Measurements from ENCODE around the gene NSD2.
A peak's percentile ranks its signal among the peaks of the same experiment; 100 is the strongest.

NSD2 gene

DNA sequence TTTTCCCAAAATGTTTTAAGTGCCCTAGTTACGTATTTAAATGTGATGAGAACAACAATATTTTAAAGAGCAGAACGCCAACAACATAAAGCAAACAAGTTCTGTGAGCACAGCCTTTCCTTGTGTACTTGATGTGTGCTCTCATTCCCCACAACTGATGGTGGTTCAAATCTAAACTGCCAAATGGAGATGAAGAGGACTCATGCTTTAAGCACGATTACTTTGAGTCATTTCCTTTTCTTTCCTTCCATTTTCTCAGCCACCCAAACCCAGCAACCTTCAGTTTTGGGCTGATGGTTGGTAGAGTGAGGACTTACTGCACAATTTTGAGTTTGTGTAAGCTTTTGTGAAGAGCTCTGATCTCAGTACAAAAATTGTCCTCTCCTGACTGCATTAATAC, 1.7 kb downstream of the NSD2 start:
- no peaks in the 10 kb centered on the region for H3K9me3 ChIP-seq (ENCODE audit: control insufficient read depth, insufficient read depth, low read depth, low read length)
- TF ChIP-seq, protein P1, sequence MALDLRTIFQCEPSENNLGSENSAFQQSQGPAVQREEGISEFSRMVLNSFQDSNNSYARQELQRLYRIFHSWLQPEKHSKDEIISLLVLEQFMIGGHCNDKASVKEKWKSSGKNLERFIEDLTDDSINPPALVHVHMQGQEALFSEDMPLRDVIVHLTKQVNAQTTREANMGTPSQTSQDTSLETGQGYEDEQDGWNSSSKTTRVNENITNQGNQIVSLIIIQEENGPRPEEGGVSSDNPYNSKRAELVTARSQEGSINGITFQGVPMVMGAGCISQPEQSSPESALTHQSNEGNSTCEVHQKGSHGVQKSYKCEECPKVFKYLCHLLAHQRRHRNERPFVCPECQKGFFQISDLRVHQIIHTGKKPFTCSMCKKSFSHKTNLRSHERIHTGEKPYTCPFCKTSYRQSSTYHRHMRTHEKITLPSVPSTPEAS (tag by site-specific recombination; IDR thresholded peaks at IDR 0.05): no peak
- no peak for TF ChIP-seq ZNF48 (tag by site-specific recombination; IDR thresholded peaks at IDR 0.05)
- no peak for TF ChIP-seq ZNF624 (tag by site-specific recombination; IDR thresholded peaks at IDR 0.05)
- no peak for TF ChIP-seq ZNF621 (tag by site-specific recombination; IDR thresholded peaks at IDR 0.05)
- TF ChIP-seq EGR2 (tag by site-specific recombination; IDR thresholded peaks at IDR 0.05; ENCODE audit: low read depth): no peak
- TF ChIP-seq ZNF138 (tag by site-specific recombination; IDR thresholded peaks at IDR 0.05; ENCODE audit: borderline replicate concordance): no peak
- TF ChIP-seq ZNF701 (tag by site-specific recombination; IDR thresholded peaks at IDR 0.05): no peak
- TF ChIP-seq KLF10 (tag by site-specific recombination; IDR thresholded peaks at IDR 0.05): no peak
- TF ChIP-seq ZFP41 (tag by site-specific recombination; IDR thresholded peaks at IDR 0.05; ENCODE audit: borderline replicate concordance): no peak
- no peak for TF ChIP-seq ZNF274 (IDR thresholded peaks at IDR 0.05; ENCODE audit: low read length)
- no peak for TF ChIP-seq ZNF274 (tag by site-specific recombination; IDR thresholded peaks at IDR 0.05; ENCODE audit: borderline replicate concordance)
- TF ChIP-seq ZNF549 (tag by site-specific recombination; IDR thresholded peaks at IDR 0.05): no peak
- TF ChIP-seq ZBTB7A (tag by site-specific recombination; IDR thresholded peaks at IDR 0.05; ENCODE audit: low read depth): no peak
- TF ChIP-seq ZBTB1 (tag by site-specific recombination; IDR thresholded peaks at IDR 0.05): no peak
- TF ChIP-seq, protein P2, sequence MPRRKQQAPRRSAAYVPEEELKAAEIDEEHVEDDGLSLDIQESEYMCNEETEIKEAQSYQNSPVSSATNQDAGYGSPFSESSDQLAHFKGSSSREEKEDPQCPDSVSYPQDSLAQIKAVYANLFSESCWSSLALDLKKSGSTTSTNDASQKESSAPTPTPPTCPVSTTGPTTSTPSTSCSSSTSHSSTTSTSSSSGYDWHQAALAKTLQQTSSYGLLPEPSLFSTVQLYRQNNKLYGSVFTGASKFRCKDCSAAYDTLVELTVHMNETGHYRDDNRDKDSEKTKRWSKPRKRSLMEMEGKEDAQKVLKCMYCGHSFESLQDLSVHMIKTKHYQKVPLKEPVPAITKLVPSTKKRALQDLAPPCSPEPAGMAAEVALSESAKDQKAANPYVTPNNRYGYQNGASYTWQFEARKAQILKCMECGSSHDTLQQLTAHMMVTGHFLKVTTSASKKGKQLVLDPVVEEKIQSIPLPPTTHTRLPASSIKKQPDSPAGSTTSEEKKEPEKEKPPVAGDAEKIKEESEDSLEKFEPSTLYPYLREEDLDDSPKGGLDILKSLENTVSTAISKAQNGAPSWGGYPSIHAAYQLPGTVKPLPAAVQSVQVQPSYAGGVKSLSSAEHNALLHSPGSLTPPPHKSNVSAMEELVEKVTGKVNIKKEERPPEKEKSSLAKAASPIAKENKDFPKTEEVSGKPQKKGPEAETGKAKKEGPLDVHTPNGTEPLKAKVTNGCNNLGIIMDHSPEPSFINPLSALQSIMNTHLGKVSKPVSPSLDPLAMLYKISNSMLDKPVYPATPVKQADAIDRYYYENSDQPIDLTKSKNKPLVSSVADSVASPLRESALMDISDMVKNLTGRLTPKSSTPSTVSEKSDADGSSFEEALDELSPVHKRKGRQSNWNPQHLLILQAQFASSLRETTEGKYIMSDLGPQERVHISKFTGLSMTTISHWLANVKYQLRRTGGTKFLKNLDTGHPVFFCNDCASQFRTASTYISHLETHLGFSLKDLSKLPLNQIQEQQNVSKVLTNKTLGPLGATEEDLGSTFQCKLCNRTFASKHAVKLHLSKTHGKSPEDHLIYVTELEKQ (tag by site-specific recombination; IDR thresholded peaks at IDR 0.05; ENCODE audit: borderline replicate concordance): no peak
- no peak for TF ChIP-seq ZNF664 (tag by site-specific recombination; IDR thresholded peaks at IDR 0.05)
- TF ChIP-seq ZNF560 (tag by site-specific recombination; IDR thresholded peaks at IDR 0.05; ENCODE audit: borderline replicate concordance): no peak
- TF ChIP-seq ZNF600 (tag by site-specific recombination; IDR thresholded peaks at IDR 0.05): no peak
- TF ChIP-seq, protein P3, sequence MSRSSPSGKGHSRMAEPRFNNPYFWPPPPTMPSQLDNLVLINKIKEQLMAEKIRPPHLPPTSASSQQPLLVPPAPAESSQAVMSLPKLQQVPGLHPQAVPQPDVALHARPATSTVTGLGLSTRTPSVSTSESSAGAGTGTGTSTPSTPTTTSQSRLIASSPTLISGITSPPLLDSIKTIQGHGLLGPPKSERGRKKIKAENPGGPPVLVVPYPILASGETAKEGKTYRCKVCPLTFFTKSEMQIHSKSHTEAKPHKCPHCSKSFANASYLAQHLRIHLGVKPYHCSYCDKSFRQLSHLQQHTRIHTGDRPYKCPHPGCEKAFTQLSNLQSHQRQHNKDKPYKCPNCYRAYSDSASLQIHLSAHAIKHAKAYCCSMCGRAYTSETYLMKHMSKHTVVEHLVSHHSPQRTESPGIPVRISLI (tag by site-specific recombination; IDR thresholded peaks at IDR 0.05): no peak
- CTCF ChIA-PET: interaction anchor here (0.7 kb wide), 1 partner anchor 27 kb away, joined by 3 read pairs; no protein-coding TSS in a partner anchor
- H3K27ac ChIP-seq (ENCODE audit: extremely low read depth, low read depth, low read length): peak overlapping the region; percentile 95
- POLR2A ChIA-PET: interaction anchor here (0.6 kb wide), 1 partner anchor 62 kb away, joined by 3 read pairs; no protein-coding TSS in a partner anchor
- H3K36me3 ChIP-seq (ENCODE audit: control insufficient read depth in 2 of 2, insufficient read depth in 1 of 2, low read length in 2 of 2): no peaks in the 10 kb centered on the region; a peak in 1 of 3 replicates
- peak overlapping the region; percentile 72 for H3K4me3 ChIP-seq (ENCODE audit: low read depth, low read length)
- no peaks in the 10 kb centered on the region for H3K4me1 ChIP-seq (ENCODE audit: control insufficient read depth, insufficient read depth, low read length)

DNA sequence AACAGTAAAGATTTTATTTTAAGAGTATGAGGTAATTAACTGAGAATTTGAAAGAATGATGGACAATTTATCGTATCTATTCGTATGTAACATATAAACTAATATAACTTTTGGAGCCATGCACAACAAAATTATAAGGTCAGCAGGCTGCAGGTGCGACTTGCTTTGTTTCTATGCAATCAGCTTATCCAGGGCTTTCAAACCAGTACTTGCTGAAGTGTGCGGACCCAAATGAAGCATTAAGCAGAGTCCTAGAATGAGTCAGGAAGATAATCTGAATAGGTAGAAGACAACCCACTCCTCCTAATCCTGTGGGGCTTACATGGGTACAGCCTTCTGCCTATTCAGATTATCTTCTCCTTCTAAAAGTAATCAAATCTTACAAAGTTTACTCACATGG, 2.1 kb downstream of the NSD2 start:
- H3K36me3 ChIP-seq (ENCODE audit: control insufficient read depth in 2 of 2, insufficient read depth in 1 of 2, low read length in 2 of 2): no peaks in the 10 kb centered on the region; a peak in 1 of 3 replicates
- no peaks in the 10 kb centered on the region for H3K9me3 ChIP-seq (ENCODE audit: control insufficient read depth, insufficient read depth, low read depth, low read length)
- H3K27ac ChIP-seq (ENCODE audit: extremely low read depth, low read depth, low read length): no peak overlapping the region
- POLR2A ChIA-PET: no interaction called here
- CTCF ChIA-PET: interaction anchor here (0.7 kb wide), 1 partner anchor 27 kb away, joined by 3 read pairs; no protein-coding TSS in a partner anchor
- no peak overlapping the region; the same call in 1 of the 2 replicates for H3K4me3 ChIP-seq (ENCODE audit: low read depth, low read length)
- no peaks in the 10 kb centered on the region for H3K4me1 ChIP-seq (ENCODE audit: control insufficient read depth, insufficient read depth, low read length)
- no peak for TF ChIP-seq PRDM1 (tag by site-specific recombination; IDR thresholded peaks at IDR 0.05)
- no peak for TF ChIP-seq SP3 (tag by site-specific recombination; IDR thresholded peaks at IDR 0.05)
- TF ChIP-seq, protein P4, sequence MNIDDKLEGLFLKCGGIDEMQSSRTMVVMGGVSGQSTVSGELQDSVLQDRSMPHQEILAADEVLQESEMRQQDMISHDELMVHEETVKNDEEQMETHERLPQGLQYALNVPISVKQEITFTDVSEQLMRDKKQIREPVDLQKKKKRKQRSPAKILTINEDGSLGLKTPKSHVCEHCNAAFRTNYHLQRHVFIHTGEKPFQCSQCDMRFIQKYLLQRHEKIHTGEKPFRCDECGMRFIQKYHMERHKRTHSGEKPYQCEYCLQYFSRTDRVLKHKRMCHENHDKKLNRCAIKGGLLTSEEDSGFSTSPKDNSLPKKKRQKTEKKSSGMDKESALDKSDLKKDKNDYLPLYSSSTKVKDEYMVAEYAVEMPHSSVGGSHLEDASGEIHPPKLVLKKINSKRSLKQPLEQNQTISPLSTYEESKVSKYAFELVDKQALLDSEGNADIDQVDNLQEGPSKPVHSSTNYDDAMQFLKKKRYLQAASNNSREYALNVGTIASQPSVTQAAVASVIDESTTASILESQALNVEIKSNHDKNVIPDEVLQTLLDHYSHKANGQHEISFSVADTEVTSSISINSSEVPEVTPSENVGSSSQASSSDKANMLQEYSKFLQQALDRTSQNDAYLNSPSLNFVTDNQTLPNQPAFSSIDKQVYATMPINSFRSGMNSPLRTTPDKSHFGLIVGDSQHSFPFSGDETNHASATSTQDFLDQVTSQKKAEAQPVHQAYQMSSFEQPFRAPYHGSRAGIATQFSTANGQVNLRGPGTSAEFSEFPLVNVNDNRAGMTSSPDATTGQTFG (tag by site-specific recombination; IDR thresholded peaks at IDR 0.05; ENCODE audit: borderline replicate concordance): no peak
- TF ChIP-seq ZNF37A (tag by site-specific recombination; IDR thresholded peaks at IDR 0.05): no peak
- TF ChIP-seq, protein P3 (tag by site-specific recombination; IDR thresholded peaks at IDR 0.05): no peak
- no peak for TF ChIP-seq ZNF571 (tag by site-specific recombination; IDR thresholded peaks at IDR 0.05)
- TF ChIP-seq ZSCAN23 (tag by site-specific recombination; IDR thresholded peaks at IDR 0.05): no peak
